Myocyte (in vitro differentiated cells): ENCODE data around the gene FMN1. TPM values are rescaled to one million over a fixed set of nuclear protein-coding genes. Genes with fewer than 3 reads are reported as not detected.
"Not testable (repeated sequence)": the region's sequence is repeated elsewhere in the genome, so short reads cannot be mapped to it uniquely, and the experiment has no call there.

Experiments
- DNase-seq: peaks from one replicate; pipeline ENCODE4 v3.0.0-alpha.2; 2012; ENCODE audit warnings: low read depth
- total RNA-seq: library from RNA; depleted of rRNA; stranded (reverse); fragments of >200 nt; gene quantifications from 2 replicates; pipeline ENCODE4 v1.2.3, GENCODE V29; 2014

The FMN1 gene
- total RNA-seq, 1 donor from 2014 or later: 26.6 TPM

DNA sequence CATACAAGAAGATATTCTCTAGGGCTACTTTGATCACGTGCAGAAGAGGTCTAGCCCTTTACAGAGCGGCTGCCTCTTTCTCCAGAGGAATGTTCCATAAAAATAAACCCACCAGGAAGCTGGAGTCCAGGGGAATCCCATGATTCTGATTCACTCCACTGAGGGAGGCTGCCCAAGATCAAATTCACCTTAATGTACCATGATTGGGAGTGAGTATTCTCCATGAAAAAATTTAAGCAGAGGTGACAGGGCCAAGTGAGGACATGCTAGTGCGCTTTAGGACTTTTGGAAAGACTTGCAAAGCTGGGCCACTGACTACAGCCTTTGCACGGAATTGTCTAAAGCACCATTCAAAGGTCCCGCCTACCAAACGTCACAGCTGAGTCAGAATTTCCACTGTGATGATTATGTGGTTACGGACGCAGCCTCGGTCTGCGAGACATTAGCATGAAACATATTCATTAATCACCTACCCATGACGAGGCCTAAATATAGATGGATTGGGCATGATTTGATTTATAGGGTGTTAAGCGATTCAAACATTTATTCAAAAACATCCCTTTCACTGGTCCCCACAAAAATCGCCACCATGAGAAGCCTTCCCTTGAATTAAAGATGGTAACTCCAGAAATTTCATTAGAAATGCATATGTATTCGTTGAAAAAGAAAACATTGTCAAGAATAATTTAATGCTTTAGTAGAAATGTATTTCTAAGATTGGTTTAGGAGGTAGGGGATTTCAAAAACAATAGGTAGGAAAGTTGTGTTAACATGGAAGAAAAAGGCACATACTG lies 324.1 kb downstream of the FMN1 start:
- peak; percentile 98 for DNase-seq

DNA sequence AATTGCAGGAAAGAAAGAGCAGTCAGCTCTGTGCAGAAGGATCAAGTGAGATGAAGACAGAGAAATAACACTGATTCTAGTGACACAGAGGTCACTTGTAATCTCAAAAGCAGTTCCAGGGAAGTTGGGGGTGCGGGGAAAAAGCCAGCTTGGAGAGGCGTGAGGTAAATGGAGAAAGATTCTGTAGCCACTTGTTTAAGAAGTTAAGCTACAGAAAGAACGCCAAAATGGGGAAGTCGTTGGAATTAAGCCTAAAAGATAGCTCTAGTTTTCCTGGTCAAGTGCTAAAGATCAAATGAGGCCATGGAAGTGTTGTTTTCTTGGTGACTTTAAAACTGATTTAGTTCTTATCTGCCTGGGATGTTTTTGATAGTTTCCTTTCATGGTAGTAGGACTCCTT lies 324.7 kb downstream of the FMN1 start:
- DNase-seq: no peak

DNA sequence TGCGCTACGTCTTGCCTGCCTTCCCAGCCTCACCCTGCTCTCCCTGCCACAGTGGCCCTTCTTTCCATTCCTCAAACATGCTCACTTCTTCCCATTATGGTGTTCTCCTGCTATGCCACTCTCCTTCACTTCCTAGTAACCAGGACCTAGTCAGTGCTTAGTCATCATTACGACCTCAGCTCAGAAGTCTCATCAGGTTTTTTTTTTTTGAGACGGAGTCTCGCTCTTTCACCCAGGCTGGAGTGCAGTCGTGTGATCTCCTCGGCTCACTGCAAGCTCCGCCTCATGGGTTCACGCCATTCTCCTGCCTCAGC lies 327.2 kb downstream of the FMN1 start:
- peak; percentile 59 for DNase-seq

DNA sequence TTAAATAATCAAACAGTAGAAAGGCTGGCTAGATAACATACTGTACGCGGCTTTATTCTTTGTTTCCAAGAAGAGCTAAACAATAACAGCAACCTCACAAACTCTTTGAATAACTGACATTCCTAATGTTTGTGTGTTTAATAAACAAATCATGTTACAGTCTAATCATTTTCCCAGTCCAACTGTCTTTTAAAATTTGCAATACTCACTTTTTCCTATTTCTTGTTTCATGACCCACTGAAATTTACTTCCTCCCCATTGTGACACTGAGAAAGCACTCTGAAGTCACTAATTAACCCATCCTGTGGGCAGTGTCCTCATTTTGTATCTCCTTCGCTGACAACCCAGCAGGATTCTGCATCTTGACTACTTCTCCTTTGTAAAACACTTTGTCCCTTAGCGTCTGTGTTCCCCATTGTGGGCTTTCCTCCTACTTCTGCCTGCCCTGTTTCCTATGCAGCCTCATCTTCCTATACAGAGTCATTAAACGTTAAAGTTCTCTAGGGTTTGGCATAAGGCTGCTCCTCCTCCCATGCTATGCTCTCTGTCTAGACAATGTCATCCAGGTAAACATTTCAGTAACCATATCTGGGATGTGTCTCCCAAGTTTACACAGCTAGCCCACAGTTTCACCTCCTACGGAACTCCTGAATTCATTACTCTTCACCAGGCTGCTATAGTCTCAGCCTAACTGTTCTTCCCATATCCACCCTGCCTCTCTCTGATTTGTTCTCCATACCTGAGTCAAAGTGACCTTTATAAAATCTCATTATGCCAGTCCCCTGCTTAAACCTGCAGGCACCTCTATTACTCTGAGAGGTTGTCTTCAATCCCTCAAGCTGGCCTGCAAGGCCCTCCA lies 327.8 kb downstream of the FMN1 start:
- DNase-seq: no peak

DNA sequence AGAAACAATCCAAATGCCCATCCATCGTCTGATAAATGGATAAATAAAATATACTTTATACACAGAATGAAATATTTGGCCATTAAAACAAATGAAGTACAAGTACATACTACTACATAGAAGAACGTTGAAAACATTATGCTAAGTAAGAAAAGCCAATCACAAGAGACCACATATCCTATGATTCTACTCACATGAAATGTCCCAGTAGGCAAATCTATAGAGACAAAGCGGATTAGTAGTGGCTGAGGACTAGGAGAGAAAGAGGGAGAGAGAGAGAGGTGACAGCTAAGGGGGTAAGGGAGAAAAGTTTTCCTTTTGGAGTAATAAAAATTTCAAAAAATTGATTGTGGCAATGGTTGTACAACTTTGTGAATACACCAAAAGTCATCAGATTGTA lies 329.7 kb downstream of the FMN1 start:
- DNase-seq: no peak

DNA sequence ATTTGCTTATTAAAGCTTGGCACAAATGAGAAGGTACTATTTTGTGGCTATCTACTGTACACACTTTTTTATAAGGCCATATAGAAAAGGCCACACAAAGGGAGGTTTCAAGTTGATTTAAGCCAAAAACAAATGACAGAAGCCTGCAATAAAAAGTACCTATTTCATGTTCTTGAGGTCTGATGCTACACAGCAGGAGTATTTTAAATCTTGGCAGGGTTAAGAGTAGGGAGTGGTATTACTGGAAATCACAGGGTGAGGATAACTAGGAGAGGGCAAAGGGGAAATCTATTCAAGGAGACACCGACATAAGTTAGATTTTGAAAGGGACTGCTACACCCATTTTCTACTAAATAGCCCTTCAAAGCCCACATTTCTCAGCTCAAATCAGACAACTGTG lies 330.5 kb downstream of the FMN1 start:
- no peak for DNase-seq

DNA sequence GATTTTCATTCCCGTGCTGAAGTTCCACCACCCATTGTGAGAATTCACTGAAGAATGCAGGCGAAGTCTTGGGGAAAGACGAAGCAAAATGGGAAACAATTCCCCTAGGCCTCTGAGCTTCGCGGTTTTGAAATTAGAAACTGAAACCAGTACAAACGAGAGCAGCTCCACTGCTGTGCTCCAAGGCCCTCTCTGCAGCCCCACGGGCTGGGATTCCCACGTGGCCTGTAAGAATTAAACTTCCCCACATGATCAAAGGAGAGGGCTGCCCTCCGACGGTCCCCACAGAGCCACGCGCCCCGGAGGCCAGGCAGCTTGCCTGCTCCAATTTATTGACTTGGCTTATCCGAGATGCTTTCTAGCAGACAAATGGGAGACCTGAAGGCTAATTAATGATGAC lies 332.8 kb downstream of the FMN1 start:
- peak; percentile 90 for DNase-seq

DNA sequence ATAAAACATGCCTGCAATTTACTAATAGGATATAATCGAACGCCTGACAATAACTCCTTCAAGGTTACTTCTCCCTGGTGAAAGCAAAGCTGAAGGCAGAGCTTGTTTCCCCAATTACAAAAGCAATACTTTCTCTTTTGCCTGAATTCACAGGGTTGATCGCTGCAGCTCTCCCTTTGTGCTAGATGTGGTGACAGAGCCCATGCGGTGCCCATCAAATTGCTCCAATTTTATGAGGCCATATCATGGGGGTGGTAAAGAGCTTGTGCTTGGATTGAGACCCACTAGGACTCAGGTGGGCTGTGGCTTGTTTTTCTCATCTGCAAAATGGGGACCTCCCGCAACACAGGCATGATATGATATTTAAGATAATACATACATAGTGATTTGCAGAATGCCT lies 333.3 kb downstream of the FMN1 start:
- no peak for DNase-seq

DNA sequence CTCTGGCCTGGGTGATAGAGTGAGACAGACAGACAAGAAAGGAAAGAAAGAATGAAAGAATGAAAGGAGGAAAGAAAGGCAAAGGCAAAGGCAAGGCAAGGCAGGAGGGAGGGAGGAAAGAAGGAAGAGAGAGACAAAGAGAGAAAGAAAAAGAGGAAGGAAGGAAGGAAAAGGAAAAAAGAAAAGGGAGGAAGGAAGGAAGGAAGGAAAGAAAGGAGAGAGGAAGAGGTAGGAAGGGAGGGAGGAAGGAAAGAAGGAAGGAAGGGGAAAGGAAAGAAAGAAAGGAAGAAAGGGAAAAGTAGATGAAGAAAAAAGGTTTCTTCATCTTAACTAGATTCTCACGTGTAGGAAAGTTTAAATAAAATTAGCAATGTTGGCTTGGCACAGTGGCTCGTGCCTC lies 334.5 kb downstream of the FMN1 start:
- DNase-seq: no peak

DNA sequence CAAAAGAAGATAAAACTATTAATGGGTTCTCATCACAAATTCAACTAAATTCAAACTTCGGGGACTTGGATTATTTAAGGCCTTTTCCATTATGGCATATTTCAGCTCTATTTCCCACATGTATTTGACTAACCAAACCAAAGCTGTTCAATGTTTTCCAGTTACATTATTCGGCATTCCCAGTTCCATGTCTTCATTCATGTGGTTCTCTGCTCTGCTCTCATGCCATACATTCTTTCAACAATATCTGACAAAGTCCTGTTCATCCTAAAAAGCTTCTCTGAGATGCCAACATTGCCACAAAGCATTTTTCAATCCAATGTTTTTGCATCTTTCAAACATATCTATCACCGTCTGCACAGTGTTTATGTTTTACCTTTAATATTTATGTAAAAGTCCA lies 335.3 kb downstream of the FMN1 start:
- no peak for DNase-seq

DNA sequence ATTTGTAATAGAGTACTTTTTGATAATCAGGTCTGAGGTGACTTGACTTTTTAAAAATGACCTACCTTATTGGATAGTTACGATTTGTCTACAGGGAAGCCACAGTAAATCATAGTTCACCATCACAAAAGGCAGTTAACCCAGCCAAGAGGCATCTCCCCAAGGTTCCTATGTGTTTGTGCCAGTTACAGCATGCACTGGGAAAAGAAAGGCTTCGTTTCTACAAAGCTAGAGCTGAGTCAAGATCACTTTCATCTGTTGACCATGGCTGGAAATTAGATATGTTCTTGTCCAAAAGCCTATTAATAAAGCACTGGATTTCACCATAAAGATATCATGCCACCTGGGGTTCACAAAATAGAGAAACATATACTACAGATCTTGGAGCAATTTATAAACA lies 336.8 kb downstream of the FMN1 start:
- no peak for DNase-seq

DNA sequence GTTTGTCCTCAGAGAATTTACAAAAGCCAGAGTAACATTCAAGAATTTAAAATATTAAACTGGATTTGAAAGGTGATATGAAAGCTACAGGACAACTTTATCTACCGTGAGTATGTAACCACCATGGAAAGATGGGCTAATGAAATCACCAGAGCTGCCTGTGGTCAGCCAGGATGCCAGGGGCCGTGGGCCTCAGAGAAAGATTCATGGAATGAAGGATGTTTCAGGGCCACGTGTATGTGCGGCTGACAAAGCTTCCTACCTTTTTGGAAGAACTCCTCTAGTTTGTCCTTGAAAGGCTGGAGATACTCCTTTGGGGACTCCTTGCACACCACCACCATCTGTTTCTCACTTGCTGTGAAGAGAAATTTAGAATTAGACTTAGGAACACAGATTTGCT lies 337.8 kb downstream of the FMN1 start:
- peak; percentile 63 for DNase-seq

DNA sequence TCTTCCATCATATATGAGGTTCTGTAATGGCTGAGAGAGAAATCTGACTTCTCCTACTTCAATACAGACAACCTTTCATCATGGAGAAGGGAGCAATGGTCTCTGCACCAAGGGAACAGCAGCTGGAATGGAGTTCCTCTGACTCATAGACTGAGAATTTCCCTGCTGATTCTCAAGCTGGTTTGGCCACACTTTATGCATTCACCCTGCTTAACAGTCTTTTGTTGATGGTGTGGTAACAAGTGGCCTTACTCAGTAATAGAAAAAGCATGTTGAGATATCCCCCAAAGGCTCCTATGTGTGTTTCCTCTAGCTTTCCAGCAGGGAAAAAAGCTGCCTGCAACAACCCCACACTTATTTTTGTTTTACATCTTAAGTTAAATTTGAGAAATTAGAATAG lies 338.6 kb downstream of the FMN1 start:
- DNase-seq: peak; percentile 95

DNA sequence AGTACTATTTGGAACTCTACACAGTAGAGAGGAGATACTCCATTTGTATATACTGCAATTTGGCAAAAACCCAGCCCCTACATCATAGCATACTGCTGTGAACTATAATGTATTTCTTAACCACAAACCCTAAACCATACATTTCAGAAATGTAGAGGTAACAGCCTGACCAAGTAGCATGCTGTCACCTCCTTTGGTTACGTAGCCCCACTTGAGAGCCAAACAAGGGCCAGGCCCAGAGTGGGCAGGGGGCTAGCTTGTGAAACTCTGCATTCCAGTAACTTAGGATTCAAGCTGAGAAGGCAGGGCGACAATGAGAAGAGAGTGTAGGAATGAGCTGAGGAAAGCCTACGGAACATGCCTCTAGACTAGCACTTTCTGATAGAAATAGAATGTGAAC lies 340.9 kb downstream of the FMN1 start:
- DNase-seq: no peak

DNA sequence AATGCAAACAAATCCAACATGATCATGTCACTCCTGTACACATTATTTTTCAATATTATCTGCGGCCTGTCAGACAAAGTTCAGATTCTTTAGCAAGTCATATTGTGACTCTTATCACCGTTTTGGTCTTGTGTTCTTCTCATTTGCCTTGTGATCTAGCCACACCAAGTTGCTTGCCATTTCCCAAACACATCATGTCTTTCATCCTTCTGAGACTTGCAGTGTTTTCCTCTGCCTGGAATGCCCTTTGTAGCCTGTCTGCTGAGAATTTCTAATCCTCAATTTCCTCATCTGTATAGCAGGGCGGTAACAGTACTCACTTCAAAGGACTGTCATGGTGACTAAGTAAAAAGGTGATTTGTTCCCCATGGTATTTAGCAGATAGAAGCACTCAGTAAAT lies 341.7 kb downstream of the FMN1 start:
- DNase-seq: no peak

DNA sequence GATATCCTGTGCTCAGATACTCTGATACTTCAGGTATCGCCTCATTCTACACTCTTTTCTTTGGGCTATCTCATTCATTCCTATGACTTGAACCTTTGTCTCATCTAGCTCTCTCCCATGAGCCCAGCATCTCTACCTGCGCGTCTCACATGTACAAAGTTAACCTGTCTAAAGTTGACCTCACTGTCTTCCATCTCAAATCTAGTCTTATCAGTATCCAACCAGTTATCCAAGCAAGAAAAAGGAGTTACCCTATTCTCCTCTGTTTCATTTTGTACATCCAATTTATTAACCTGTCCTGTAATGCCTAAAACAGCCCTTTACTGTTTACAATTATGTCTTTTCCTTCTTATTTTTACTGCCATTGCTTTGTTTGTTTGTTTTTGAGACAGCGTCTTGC lies 342.5 kb downstream of the FMN1 start:
- no peak for DNase-seq

DNA sequence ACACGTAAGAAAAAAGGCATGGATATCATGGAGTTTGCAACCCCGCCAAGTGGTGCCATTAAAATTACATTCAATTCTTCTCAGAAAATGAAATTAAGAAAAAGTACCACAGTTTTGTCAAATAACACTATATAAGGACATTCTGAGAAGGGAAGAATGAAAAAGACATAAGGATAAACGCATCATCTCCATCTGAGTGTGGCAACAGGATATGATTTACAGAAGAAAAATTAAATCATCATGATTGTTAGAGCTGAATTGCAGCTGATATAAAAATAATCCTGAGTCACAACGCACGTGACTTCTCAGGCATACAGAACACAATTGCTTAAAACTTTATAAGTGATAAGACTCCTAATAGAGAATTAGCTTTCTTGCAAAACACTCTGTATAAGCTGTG lies 342.9 kb downstream of the FMN1 start:
- peak; percentile 62 for DNase-seq

DNA sequence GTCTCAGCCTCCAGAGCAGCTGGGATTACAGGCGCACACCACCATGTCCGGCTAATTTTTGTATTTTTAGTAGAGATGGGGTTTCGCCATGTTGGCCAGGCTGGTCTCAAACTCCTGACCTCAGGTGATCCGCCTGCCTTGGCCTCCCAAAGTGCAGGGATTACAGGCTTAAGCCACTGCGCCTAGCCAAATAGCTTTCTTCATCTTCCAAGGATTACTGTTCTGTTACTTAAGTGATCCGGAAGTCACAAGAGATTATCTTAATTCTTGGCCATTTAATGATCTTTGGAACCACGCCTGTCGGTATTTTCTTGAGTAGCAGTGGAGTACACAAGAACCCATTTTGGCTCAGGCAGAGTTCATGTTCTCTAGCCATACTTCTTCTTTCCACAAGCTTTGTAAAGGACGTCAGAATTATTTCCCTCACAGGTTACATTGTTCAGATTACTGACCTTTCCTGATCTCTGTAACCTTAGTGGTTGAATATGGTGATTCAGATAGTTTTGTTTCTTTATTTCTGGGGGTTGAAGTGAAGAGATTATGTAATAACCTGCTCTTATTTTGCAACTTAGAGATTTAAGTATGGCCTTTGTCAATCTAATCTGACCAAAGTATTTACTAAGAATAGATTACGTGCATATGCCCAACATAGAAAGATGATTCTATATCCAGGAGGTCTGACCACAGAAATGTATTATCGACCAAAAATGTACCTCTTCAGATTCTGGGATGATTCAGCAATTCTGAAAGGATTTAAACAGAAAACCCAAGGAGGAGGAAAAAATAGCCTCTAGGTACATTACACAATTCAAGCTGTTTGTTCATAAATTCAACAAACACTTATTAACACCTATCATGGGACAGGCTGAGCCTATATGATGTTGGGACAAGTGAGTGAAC lies 344.5 kb downstream of the FMN1 start:
- DNase-seq: peak; percentile 50

DNA sequence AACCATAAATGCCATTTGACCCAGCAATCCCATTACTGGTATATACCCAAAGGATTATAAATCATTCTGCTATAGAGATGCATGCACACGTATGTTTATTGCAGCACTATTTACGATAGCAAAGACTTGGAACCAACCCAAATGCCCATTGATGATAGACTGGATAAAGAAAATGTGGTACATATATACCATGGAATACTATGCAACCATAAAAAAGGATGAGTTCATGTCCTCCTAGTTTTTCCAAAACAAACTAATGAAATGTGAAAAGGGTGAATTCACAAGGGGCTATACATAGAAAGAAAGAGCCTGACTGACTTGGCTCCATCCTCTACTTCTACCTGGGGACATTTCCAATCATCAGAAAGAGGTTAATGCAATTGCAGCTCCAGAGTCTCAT lies 347.8 kb downstream of the FMN1 start:
- DNase-seq: not testable (repeated sequence)

DNA sequence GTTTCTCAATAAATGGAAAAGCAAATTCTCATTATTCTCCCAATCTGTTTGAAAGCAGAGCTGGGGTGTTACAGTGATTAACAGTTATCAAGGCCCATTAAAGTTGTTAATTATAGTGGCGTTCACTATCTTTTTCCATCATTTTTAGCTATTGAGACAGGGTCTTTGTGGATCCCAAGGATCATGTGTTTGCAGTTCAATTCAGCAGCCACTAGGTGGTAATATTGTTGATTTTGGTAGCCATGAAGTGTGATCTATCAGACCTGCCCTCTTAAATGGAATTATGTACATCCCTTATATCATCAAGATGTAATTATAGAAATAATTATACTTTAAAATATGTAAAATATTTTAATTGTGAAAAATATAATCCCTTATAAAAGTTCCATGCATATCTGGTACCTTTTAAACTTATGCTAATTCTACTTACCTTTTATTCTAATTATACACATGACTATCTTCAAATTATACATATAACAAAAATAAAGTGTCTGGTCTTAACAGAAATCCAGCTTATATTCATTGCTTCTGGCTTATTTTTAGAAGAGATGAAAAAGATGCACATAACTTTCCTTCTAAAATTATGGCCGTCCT lies 350.3 kb downstream of the FMN1 start:
- DNase-seq: no peak

DNA sequence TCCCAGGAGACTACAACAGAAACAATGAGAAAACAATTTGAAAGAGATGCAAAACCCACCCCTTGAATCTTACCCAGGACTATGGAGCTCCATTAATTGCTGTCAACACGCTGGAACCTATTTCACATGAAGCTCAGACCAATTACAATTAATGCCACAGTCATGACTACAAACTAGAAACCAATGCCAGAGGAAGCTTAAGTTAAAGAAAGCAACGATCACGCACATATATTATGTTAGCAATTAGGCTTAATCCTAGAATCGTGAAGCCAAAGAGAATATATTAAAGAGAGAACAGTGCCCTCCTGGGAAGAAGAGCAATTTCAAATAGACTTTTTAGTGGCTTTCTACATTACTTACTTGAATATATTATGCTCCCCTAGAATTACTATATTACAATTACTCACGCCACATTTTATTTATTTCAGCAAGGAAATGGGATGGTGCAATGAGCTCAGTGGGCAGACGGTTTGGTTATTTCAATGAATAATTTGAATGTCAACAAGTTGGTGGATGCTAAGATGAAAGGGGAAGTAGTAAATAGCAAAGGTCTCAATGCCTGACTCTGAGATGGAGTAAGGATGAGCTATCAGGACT lies 351.2 kb downstream of the FMN1 start:
- no peak for DNase-seq
